Naive thymus-derived CD8-positive, alpha-beta T cell (primary cell): ENCODE measurements around the gene TSPAN5. TPM values are rescaled to one million over a fixed set of nuclear protein-coding genes. Genes with fewer than 3 reads are reported as not detected.

ENCODE experiments used
- ATAC-seq, 2 donors: fragments of 150-1000 bp; cut with Tn5 transposase in 1 of 2; sonication (Bioruptor Pico), chemical (Tn5 transposase) in 1 of 2; 1 replicate in 1 of 2; 2 replicates in 1 of 2; pipeline ENCODE4 v1.10.0; 2021; ENCODE audit warnings: mild to moderate bottlenecking in 2 of 2, moderate library complexity in 2 of 2
- POLR2A ChIA-PET: fragments of 350-600 bp; sonication (Branson Sonifier 250); formaldehyde crosslinking; loops from one replicate; lab custom pipeline; 2021; ENCODE audit warnings: antibody characterized with exemption; lab: Charles Lee
- DNase-seq, 10 donors: peaks; one replicate each; pipeline versions ENCODE4 v3.0.0 to v3.0.0-alpha.2; 2020 to 2022
- H3K27ac Mint-ChIP-seq, 10 donors: one replicate each; pipeline ENCODE4 v1.8.0; 2020 to 2022; ENCODE audit warnings: mild to moderate bottlenecking in 10 of 10, mixed read lengths in 10 of 10, moderate library complexity in 4 of 10, inconsistent platforms in 1 of 10
- H3K27me3 Mint-ChIP-seq, 5 donors: one replicate each; pipeline ENCODE4 v1.8.0; 2021 to 2022; ENCODE audit warnings: mixed read lengths in 5 of 5
- H3K36me3 Mint-ChIP-seq, 3 donors: one replicate each; pipeline ENCODE4 v1.8.0; 2020 to 2022; ENCODE audit warnings: mixed read lengths in 3 of 3, mild to moderate bottlenecking in 2 of 3, inconsistent platforms in 1 of 3
- H3K4me1 Mint-ChIP-seq, 4 donors: one replicate each; pipeline ENCODE4 v1.8.0; 2021 to 2022; ENCODE audit warnings: mixed read lengths in 4 of 4
- H3K4me3 Mint-ChIP-seq, 10 donors: one replicate each; pipeline ENCODE4 v1.8.0; 2020 to 2022; ENCODE audit warnings: mild to moderate bottlenecking in 10 of 10, mixed read lengths in 10 of 10, moderate library complexity in 6 of 10, inconsistent platforms in 1 of 10
- H3K9me3 Mint-ChIP-seq, 9 donors: one replicate each; pipeline ENCODE4 v1.8.0; 2020 to 2022; ENCODE audit warnings: mixed read lengths in 9 of 9, mild to moderate bottlenecking in 3 of 9, inconsistent platforms in 1 of 9, moderate library complexity in 1 of 9
- polyA plus RNA-seq, 3 donors: library from polyadenylated mRNA; unstranded; fragments of 300-500 nt; fragmentation: Illumina TruSeq; gene quantifications; one replicate each; pipeline ENCODE4 v1.2.3, GENCODE V29; 2021
- total RNA-seq, 8 experiments: library from RNA in 2 of 8; stranded (reverse) in 2 of 8; gene quantifications; one replicate each; pipeline ENCODE4 v1.2.3 and lab custom pipeline; 2021 to 2026

Gene TSPAN5
- total and polyA plus RNA-seq, 5 experiments from 2014 or later = 5.0 to 13.9 (median 5.9) TPM

DNA sequence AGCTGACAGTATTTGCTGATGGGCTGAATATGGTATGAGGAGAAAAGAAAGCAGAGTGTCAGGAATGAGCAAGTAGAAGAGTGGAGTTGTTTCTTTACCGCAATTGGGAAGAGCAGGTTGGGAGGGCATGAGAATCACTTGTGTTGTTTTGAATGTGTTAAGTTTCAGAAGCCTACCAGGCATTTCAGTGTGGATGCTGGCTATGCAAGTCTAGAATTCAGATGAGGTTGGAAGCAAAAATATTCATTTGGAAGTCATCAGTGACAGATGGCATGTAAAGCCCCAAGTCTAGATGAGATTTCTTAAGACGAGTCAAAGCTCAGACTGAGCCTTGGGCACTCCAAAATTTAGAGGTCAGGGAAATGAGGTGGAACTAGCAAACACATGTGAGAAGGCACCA is 156.4 kb downstream of the TSPAN5 start:
- no peak overlapping the region for H3K4me3 Mint-ChIP-seq
- POLR2A ChIA-PET = no interaction called here
- peaks cover 6 to 9% (median 6%) of the 10 kb centered on the region in 3 donors for H3K36me3 Mint-ChIP-seq
- H3K9me3 Mint-ChIP-seq = peaks cover 0 to 6% (median 0%) of the 10 kb centered on the region in 9 donors
- peaks cover 2 to 11% (median 6%) of the 10 kb centered on the region in 4 donors for H3K4me1 Mint-ChIP-seq
- ATAC-seq (no peak), DNase-seq (no peak)
- H3K27me3 Mint-ChIP-seq = no peaks in the 10 kb centered on the region
- H3K27ac Mint-ChIP-seq = no peak overlapping the region

DNA sequence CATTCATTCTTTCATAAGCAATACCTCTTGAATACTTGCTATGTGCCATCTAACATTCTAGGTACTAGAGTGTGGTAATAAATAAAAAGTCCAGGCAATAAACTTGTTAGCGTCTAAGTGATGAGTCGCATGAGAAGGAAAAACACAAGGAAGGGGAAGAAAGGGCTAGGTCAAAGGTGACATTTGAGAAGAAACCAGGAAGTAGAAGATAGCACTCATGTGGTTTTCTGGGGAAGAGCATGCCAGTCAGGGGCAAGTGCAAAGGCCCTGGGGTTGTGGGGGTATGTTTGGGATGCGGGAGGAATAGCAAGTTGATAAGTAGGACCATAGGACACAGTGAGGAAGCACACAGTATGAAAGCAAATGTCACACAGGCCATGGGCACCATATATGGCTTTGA is 157.0 kb downstream of the TSPAN5 start:
- H3K27ac Mint-ChIP-seq = no peak overlapping the region
- peaks cover 6 to 9% (median 6%) of the 10 kb centered on the region in 3 donors for H3K36me3 Mint-ChIP-seq
- H3K27me3 Mint-ChIP-seq = no peaks in the 10 kb centered on the region
- H3K4me1 Mint-ChIP-seq = peaks cover 2 to 11% (median 6%) of the 10 kb centered on the region in 4 donors
- ATAC-seq (no peak), DNase-seq (no peak)
- POLR2A ChIA-PET = no interaction called here
- H3K9me3 Mint-ChIP-seq = peaks cover 0 to 6% (median 0%) of the 10 kb centered on the region in 9 donors
- no peak overlapping the region for H3K4me3 Mint-ChIP-seq

- POLR2A ChIA-PET = no interaction called here
- H3K4me1 Mint-ChIP-seq = peaks cover 2 to 11% (median 8%) of the 10 kb centered on the region in 4 donors
- no peak for ATAC-seq
These were observed 159.6 kb downstream of the TSPAN5 start for GRCh38 chr4:98498774-98499173.

DNA sequence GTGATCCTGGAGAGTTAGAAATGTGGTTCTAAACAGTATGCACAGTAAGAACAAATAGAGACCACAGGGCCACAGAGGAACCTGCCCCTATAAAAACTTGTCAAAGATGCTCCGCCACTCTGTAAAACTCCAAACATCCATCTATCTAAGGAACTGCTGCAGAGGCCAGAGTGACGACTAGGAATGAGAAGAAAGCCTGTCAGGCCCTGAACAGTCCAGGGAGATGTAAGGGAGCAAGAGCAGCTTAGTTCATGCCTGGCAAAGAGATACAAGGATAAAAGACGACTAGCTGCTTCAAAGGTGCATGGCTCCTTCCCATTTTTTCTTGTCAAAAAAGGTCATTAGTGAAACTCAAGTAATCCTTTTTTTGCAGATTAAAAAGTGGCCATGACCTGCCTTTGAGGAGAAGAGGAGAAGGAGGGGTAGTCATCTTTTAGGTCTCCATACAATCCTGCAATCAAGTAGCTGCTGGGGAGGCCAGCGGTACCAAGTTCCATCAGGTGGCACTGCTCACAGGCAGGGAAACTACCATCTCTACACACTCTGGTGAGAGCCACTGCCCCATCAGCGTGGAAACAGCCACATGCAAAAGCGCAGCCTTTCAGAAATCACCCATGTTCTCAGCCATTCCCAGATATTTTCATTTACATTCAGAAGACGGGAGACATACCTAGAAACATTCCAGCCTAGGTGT is 162.1 kb downstream of the TSPAN5 start:
- Mint-ChIP-seq H3K4me1 (peaks cover 2 to 9% (median 6%) of the 10 kb centered on the region in 4 donors), H3K4me3 (no peak overlapping the region), H3K27me3 (no peaks in the 10 kb centered on the region), H3K27ac (peak overlapping the region in 1 of 10 donors; percentile 46), H3K36me3 (no peaks in the 10 kb centered on the region), H3K9me3 (peaks cover 0 to under 1% (median 0%) of the 10 kb centered on the region in 9 donors)
- ATAC-seq (no peak), DNase-seq (no peak)
- POLR2A ChIA-PET = no interaction called here

More at GRCh38 chr4:98498774-98499173, 159.6 kb downstream of the TSPAN5 start:
- no peak overlapping the region for H3K4me3 Mint-ChIP-seq
- no peak for DNase-seq
- H3K27me3 Mint-ChIP-seq = no peaks in the 10 kb centered on the region
- H3K27ac Mint-ChIP-seq = peak overlapping the region in 1 of 10 donors; percentile 23
- peaks cover 0 to 6% (median 0%) of the 10 kb centered on the region in 9 donors for H3K9me3 Mint-ChIP-seq
- H3K36me3 Mint-ChIP-seq = peaks cover 0 to 4% (median 4%) of the 10 kb centered on the region in 3 donors

GRCh38 chr4:98493296-98493695 is 165.1 kb downstream of the TSPAN5 start:
- H3K36me3 Mint-ChIP-seq = no peaks in the 10 kb centered on the region
- no peak for DNase-seq
- peak overlapping the region in 1 of 10 donors; percentile 23 for H3K27ac Mint-ChIP-seq
- no peaks in the 10 kb centered on the region for H3K27me3 Mint-ChIP-seq
- POLR2A ChIA-PET = no interaction called here
- no peaks in the 10 kb centered on the region for H3K9me3 Mint-ChIP-seq
- no peak overlapping the region for H3K4me3 Mint-ChIP-seq
- peaks cover 4 to 17% (median 6%) of the 10 kb centered on the region in 4 donors for H3K4me1 Mint-ChIP-seq
- ATAC-seq = no peak

GRCh38 chr4:98491899-98492559 is 166.4 kb downstream of the TSPAN5 start:
- H3K9me3 Mint-ChIP-seq = no peaks in the 10 kb centered on the region
- H3K27ac Mint-ChIP-seq = peak overlapping the region in 1 of 10 donors; percentile 53

GRCh38 chr4:98490251-98490650 is 168.2 kb downstream of the TSPAN5 start:
- Mint-ChIP-seq H3K27ac (peak overlapping the region in 2 of 10 donors; percentile 5 to 6), H3K4me1 (peaks cover 2 to 9% (median 9%) of the 10 kb centered on the region in 4 donors), H3K36me3 (peaks cover 0 to 7% (median 3%) of the 10 kb centered on the region in 3 donors), H3K4me3 (no peak overlapping the region), H3K27me3 (no peaks in the 10 kb centered on the region), H3K9me3 (no peaks in the 10 kb centered on the region)
- ATAC-seq (no peak), DNase-seq (no peak)
- POLR2A ChIA-PET = no interaction called here

More at GRCh38 chr4:98491899-98492559, 166.4 kb downstream of the TSPAN5 start:
- H3K4me3 Mint-ChIP-seq = no peak overlapping the region
- POLR2A ChIA-PET = no interaction called here
- peaks cover 2 to 9% (median 5%) of the 10 kb centered on the region in 4 donors for H3K4me1 Mint-ChIP-seq
- H3K36me3 Mint-ChIP-seq = no peaks in the 10 kb centered on the region
- ATAC-seq (no peak), DNase-seq (no peak)
- no peaks in the 10 kb centered on the region for H3K27me3 Mint-ChIP-seq

DNA sequence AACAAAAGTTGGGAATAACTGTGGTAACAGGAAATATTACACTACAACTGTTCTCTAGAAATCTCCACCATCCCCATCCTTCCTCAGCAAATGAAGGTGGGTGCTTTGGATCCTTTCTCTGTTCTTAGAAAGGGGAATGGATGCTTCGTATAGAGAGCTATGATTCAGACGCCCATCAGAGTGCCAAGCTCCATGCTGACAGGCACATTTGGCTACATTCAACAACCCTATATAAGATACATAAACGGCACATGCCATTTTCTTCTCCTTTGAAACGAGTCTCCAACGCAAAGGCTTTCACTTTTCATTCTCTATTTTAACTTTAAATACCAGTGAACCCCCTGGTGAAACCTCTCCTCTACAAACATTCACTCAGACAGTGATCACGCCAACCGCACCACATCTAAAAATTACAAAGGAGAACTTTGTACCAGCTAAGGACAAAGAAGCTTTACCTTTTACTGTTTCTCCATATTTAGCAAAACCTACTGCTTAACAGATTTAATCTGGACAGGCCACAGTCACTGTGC is 172.5 kb downstream of the TSPAN5 start:
- no peak overlapping the region for H3K4me3 Mint-ChIP-seq
- H3K27ac Mint-ChIP-seq = no peak overlapping the region
- H3K9me3 Mint-ChIP-seq = no peaks in the 10 kb centered on the region
- peaks cover 0 to 29% (median 3%) of the 10 kb centered on the region in 3 donors for H3K36me3 Mint-ChIP-seq
- peaks cover 10 to 29% (median 22%) of the 10 kb centered on the region in 4 donors for H3K4me1 Mint-ChIP-seq
- ATAC-seq (no peak), DNase-seq (no peak)
- POLR2A ChIA-PET = no interaction called here
- H3K27me3 Mint-ChIP-seq = no peaks in the 10 kb centered on the region

- no peaks in the 10 kb centered on the region for H3K27me3 Mint-ChIP-seq
These were observed 174.4 kb downstream of the TSPAN5 start for GRCh38 chr4:98484031-98484430.

DNA sequence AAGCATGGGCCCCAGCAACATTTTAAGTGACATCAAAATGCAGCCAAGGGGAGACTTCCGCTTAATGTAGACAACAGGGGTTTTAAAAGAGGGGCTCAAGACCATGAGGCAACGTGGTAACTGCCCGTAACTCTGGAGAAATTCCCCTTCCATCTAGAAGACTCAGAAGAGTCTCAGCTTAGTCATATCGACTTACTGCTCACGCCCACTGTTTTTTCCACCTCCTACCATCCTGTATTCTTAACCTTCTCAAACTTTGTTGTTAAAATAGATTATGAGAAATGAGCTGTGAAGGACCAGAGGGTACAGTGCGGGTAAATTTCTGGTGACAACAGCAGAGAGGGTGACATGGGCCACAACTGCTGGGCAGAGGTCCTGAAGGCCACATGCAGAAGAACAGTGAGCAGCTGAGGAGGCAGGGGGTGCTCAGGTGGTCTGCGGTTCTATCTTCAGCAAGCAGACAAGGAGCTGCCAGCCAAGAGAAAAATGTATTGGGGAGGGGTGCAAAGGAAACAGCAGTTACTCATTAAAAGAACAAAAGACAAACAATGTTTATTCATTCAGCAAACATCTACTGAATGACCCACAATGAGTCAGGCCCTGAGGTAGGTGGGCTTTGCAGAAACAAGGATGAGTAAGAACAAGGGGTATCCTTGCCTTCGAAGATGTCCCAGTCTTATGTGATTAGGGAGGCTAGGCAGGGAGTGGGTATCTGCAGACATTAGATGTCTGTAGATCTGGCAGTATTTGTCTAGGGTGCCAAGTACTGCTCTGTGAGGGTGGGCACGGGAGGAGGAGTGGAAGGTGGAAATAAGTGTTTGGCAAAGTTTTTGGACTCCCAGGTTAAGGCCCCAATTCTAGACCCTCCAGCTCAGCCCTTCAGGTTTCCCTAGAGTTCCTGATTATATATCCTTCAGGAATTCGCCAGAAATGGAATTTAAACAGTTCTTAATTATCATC is 175.3 kb downstream of the TSPAN5 start:
- H3K36me3 Mint-ChIP-seq = peaks cover 0 to 35% (median 3%) of the 10 kb centered on the region in 3 donors
- H3K27ac Mint-ChIP-seq = peak overlapping the region in 6 of 10 donors; percentile 17 to 76 (median 66)
- POLR2A ChIA-PET = no interaction called here
- ATAC-seq = no peak
- no peak overlapping the region for H3K4me3 Mint-ChIP-seq
- no peaks in the 10 kb centered on the region for H3K9me3 Mint-ChIP-seq
- peaks cover 8 to 28% (median 17%) of the 10 kb centered on the region in 4 donors for H3K4me1 Mint-ChIP-seq
- no peaks in the 10 kb centered on the region for H3K27me3 Mint-ChIP-seq
- DNase-seq = no peak

More at GRCh38 chr4:98484031-98484430, 174.4 kb downstream of the TSPAN5 start:
- no peak overlapping the region for H3K4me3 Mint-ChIP-seq
- ATAC-seq (no peak), DNase-seq (no peak)
- H3K27ac Mint-ChIP-seq = peak overlapping the region in 2 of 10 donors; percentile 16 to 76
- POLR2A ChIA-PET = no interaction called here
- H3K36me3 Mint-ChIP-seq = peaks cover 0 to 31% (median 3%) of the 10 kb centered on the region in 3 donors
- no peaks in the 10 kb centered on the region for H3K9me3 Mint-ChIP-seq
- H3K4me1 Mint-ChIP-seq = peaks cover 10 to 29% (median 21%) of the 10 kb centered on the region in 4 donors

- Mint-ChIP-seq H3K4me3 (no peak overlapping the region), H3K9me3 (no peaks in the 10 kb centered on the region), H3K4me1 (peaks cover 8 to 28% (median 17%) of the 10 kb centered on the region in 4 donors), H3K27me3 (no peaks in the 10 kb centered on the region), H3K36me3 (peaks cover 0 to 38% (median 3%) of the 10 kb centered on the region in 3 donors), H3K27ac (peak overlapping the region in 3 of 10 donors; percentile 17 to 62 (median 35))
- ATAC-seq (no peak), DNase-seq (no peak)
- POLR2A ChIA-PET = no interaction called here
These were observed 175.9 kb downstream of the TSPAN5 start for GRCh38 chr4:98482503-98482846.

DNA sequence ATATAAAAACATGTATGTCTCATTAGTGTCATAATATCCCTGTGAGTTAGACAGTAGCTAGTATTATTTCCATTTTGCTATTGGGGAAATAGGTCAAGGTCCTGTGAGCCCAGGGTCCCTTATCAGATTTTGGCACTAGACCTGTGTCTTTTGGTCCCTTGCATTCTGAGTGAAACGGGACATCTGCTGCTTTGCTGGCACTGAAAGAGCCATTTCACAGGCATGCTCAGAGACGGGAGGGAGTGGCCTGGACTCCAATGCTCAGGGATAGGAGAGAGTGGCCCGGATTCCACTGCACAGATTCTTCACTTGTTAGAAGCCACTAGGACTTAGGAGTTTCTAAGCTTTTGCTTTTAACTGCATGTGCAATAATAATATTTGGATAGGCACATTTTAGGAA is 177.2 kb downstream of the TSPAN5 start:
- POLR2A ChIA-PET = no interaction called here

More for the DNA sequence above, 177.2 kb downstream of the TSPAN5 start:
- Mint-ChIP-seq H3K9me3 (no peaks in the 10 kb centered on the region), H3K27me3 (no peaks in the 10 kb centered on the region), H3K4me3 (no peak overlapping the region), H3K36me3 (peaks cover 0 to 43% (median 8%) of the 10 kb centered on the region in 3 donors), H3K4me1 (peaks cover 8 to 27% (median 15%) of the 10 kb centered on the region in 4 donors), H3K27ac (peak overlapping the region in 1 of 10 donors; percentile 40)
- ATAC-seq (no peak), DNase-seq (no peak)
